Measurements from ENCODE around the gene THADA.

Gene THADA

DNA sequence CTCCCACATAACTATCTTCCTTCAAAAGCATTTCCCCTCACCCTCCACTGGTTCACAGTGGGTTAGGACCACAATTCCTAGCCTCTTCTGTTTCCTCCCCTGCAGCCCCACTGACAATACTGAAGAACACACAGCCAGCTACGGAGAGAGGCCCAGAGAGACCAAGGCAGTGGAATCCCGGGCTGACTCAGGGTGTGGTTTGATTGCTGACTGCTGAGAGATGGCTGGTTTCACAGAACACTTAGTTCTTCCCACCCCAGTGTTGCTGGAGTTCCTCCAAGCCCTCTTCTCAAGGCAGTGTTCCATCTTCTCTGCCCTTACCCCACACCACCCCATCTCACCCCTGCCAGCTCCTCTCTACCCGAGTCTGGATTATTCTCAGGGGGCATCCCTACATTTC, 326.1 kb downstream of the THADA start:
- Histone ChIP-seq H3K27ac (peak overlapping the region; percentile 9; the same call in 1 of the 2 replicates), H4K20me1 (ENCODE audit: insufficient read depth) (no peaks in the 10 kb centered on the region), H3K4me2 (peak overlapping the region; percentile 15; the same call in 1 of the 2 replicates), H3K27me3 (ENCODE audit: insufficient read depth, low read depth) (no peaks in the 10 kb centered on the region), H3K36me3 (ENCODE audit: insufficient read depth) (no peaks in the 10 kb centered on the region), H3K79me2 (ENCODE audit: insufficient read depth, low read depth) (no peaks in the 10 kb centered on the region), H3K9ac (no peak overlapping the region), H2AFZ (ENCODE audit: low read depth) (no peak overlapping the region), H3K4me1 (ENCODE audit: low read depth, poor library complexity, severe bottlenecking) (peaks cover 32% of the 10 kb centered on the region), H3K4me3 (IDR thresholded peaks at IDR 0.05; ENCODE audit: insufficient read depth, low read depth, low read length) (no peak overlapping the region)
- TF ChIP-seq CTCF (conservative IDR thresholded peaks at IDR 0.05; ENCODE audit: low read depth, low read length), result no peak

DNA sequence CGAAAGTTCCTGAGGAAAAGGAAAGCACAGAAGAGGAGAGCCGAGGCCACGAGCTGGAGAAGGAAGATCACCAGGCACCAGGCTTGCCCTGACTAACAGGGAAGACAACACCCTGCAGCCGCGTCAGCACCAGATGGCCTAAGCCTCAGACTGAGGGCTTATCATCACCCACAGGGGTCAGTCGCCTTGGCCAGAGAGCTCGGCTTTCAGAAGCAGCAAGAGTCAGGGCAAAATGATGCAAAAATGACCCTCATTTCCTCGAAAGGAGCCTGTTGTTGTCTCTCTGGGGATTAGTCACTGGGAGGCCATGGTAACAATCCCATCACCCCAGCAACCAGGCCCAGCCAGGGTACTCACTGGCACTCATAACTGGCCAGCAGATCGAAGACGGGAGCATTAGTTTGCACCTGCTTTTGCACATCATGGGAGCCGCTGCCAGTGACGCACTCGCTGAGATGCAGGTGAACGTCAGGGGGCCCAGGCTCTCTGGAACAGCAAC, 326.7 kb downstream of the THADA start:
- no peak for TF ChIP-seq CTCF (conservative IDR thresholded peaks at IDR 0.05; ENCODE audit: low read depth, low read length)
- H4K20me1 ChIP-seq (ENCODE audit: insufficient read depth), result no peaks in the 10 kb centered on the region
- H3K9ac ChIP-seq, result no peak overlapping the region
- H3K4me2 ChIP-seq, result peak overlapping the region; percentile 15; the same call in 1 of the 2 replicates
- H3K4me1 ChIP-seq (ENCODE audit: low read depth, poor library complexity, severe bottlenecking), result peaks cover 35% of the 10 kb centered on the region
- no peaks in the 10 kb centered on the region for H3K36me3 ChIP-seq (ENCODE audit: insufficient read depth)
- H3K4me3 ChIP-seq (IDR thresholded peaks at IDR 0.05; ENCODE audit: insufficient read depth, low read depth, low read length), result no peak overlapping the region
- no peak overlapping the region for H3K27ac ChIP-seq
- no peaks in the 10 kb centered on the region for H3K27me3 ChIP-seq (ENCODE audit: insufficient read depth, low read depth)
- no peaks in the 10 kb centered on the region for H3K79me2 ChIP-seq (ENCODE audit: insufficient read depth, low read depth)
- H2AFZ ChIP-seq (ENCODE audit: low read depth), result no peak overlapping the region

- H3K36me3 ChIP-seq (ENCODE audit: insufficient read depth), result no peaks in the 10 kb centered on the region
- peaks cover 35% of the 10 kb centered on the region for H3K4me1 ChIP-seq (ENCODE audit: low read depth, poor library complexity, severe bottlenecking)
- no peak overlapping the region for H3K4me2 ChIP-seq
Measured at GRCh38 chr2:43268066-43268953, 327.5 kb downstream of the THADA start.

GRCh38 chr2:43267381-43267780, 328.5 kb downstream of the THADA start:
- Histone ChIP-seq H3K9ac (no peak overlapping the region), H4K20me1 (ENCODE audit: insufficient read depth) (no peaks in the 10 kb centered on the region), H3K4me2 (no peak overlapping the region), H3K27me3 (ENCODE audit: insufficient read depth, low read depth) (no peaks in the 10 kb centered on the region), H3K36me3 (ENCODE audit: insufficient read depth) (no peaks in the 10 kb centered on the region), H3K79me2 (ENCODE audit: insufficient read depth, low read depth) (no peaks in the 10 kb centered on the region), H3K4me1 (ENCODE audit: low read depth, poor library complexity, severe bottlenecking) (peaks cover 35% of the 10 kb centered on the region), H3K27ac (no peak overlapping the region), H3K4me3 (IDR thresholded peaks at IDR 0.05; ENCODE audit: insufficient read depth, low read depth, low read length) (no peak overlapping the region), H2AFZ (ENCODE audit: low read depth) (no peak overlapping the region)
- TF ChIP-seq CTCF (conservative IDR thresholded peaks at IDR 0.05; ENCODE audit: low read depth, low read length), result no peak

More at GRCh38 chr2:43268066-43268953, 327.5 kb downstream of the THADA start:
- Histone ChIP-seq H3K27me3 (ENCODE audit: insufficient read depth, low read depth) (no peaks in the 10 kb centered on the region), H3K27ac (no peak overlapping the region), H2AFZ (ENCODE audit: low read depth) (no peak overlapping the region), H3K4me3 (IDR thresholded peaks at IDR 0.05; ENCODE audit: insufficient read depth, low read depth, low read length) (no peak overlapping the region), H4K20me1 (ENCODE audit: insufficient read depth) (no peaks in the 10 kb centered on the region), H3K79me2 (ENCODE audit: insufficient read depth, low read depth) (no peaks in the 10 kb centered on the region), H3K9ac (no peak overlapping the region)
- no peak for TF ChIP-seq CTCF (conservative IDR thresholded peaks at IDR 0.05; ENCODE audit: low read depth, low read length)

All from KMS-11 (cell line).